RPMI7951 (cell line): ENCODE measurements around the gene TRMU. TPM values are rescaled to one million over a fixed set of nuclear protein-coding genes. Genes with fewer than 3 reads are reported as not detected.
A peak's percentile ranks its signal among the peaks of the same experiment; 100 is the strongest.

Experiments
- DNase-seq: peaks from one replicate; pipeline ENCODE4 v3.0.0-alpha.2; 2012; ENCODE audit warnings: low read depth
- total RNA-seq: library from RNA; depleted of rRNA; stranded (reverse); fragments of >200 nt; shearing (Covaris generic); gene quantifications from 2 replicates; pipeline ENCODE4 v1.2.3, GENCODE V29; 2014

The TRMU gene
- total RNA-seq, 1 experiment from 2014 or later = 30.3 TPM

DNA sequence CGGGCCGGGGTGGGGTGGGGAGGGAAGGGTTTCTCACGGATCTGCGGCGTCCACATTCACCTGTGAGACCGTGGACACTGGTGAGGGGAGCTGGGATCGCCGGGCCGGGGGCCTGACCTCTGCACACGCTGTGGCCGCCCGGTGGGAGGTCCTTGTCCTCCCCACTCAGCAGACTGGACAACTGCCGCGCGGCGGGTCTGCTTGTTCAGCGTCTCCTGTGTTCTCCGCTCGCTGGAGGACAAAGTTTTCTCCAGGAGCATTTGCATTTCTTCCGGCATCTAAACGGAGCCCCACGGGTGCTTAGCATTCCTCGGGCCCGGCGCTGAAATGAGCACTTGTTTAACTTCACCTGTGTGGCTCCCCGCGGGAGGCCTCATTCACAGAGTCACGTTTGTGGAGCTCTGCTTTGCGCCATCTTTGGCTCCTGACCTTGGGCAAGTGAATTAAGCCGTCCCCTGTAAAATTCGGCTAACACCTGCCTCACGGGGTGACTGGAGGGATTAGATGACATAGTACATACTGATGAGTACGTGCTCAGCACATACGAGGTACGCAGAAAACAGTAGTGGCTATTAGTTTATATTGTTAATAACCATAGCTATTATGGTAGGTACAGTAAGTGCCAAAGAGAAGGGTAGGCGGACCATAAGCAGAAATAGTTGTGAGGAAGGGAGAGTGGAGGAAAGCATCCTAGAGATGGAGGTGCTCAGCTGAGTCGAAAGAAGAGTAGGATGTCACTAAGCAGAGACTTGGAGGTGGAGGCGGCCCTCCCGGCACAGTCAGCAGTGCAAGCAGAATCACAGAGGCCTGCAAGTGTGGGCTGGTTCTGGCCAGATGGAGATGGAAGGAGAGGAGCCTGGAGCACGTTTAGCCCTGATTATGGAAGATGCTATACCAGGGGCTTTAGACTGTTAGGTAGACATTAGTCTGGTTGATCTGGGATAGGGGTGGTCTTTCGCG is 885 bp downstream of the TRMU start:
- DNase-seq = peak; percentile 28

DNA sequence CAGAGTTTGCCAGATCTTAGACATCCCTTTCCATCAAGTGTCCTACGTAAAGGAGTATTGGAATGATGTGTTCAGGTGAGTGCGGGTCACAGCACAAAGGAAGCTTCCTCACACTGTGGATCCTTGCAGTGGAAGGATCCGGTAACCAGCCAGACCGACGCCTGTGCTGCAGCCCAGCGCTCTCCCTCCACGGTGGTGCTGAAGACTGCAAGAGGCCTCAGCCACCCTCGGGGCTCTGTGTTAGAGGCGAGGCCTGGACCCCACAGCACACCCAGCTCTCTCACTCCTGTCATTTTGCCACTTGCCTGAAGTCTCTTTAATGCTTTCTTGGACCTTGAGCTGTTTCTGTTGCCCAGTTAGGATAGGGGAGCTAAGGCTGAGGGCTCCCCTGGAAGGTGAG is 2.4 kb downstream of the TRMU start:
- DNase-seq = no peak

DNA sequence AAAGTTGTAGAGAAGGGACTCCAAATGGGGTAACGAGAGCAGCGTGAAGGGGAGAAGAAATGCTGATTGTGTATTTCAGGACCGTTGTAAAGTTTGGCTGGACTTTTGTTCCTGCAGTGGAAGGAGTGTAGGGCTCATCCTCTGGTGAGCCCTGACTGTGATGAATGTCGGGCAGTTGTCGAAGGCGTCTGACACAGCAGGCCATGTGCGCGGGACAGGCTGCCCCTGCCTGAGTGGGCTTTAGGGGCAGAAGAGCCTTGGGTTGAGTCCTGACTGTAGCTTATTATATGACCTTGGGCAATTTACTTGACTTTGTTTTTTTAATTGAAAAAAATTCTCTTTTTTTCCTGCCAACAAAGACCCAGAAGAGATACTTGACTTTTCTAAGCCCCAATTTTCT is 3.1 kb downstream of the TRMU start:
- DNase-seq = no peak

DNA sequence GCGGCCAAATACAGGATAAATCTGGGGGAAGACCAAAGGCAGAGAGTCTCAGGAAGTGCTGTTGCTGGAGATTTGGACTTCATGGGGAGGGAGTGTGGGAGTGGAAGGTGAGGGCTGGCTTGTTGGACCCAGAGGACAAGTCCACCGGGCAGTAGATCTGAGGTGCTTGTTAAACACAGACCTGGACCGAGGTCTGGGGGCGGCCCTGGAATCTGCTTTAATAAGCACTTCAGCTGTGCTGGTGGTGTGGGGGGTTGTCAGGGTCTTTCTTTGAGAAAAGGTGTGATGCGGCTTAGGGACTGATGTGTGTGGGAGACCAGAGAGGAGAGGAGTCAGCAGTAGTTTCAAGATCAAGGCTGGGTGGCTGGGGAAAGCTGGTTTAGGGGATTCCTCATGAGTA is 4.4 kb downstream of the TRMU start:
- DNase-seq = no peak

DNA sequence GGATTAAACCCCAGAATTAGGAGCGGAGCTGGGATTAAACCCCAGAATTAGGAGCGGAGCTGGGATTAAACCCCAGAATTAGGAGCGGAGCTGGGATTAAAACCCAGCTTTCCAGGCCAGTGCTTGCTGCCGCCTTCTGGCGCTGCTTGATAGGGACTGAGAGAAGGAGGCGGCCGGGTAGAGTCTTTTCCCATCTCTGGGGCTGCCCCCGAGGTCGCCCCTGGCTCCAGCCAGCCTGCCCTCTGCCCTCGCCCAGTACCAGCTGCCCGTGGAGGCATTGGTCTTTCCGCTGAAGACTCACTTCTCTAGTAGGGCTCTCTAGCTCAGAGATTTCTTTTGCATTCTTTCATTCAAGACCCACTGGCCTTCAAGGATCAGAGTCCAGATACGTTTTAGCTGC is 5.2 kb downstream of the TRMU start:
- no peak for DNase-seq

DNA sequence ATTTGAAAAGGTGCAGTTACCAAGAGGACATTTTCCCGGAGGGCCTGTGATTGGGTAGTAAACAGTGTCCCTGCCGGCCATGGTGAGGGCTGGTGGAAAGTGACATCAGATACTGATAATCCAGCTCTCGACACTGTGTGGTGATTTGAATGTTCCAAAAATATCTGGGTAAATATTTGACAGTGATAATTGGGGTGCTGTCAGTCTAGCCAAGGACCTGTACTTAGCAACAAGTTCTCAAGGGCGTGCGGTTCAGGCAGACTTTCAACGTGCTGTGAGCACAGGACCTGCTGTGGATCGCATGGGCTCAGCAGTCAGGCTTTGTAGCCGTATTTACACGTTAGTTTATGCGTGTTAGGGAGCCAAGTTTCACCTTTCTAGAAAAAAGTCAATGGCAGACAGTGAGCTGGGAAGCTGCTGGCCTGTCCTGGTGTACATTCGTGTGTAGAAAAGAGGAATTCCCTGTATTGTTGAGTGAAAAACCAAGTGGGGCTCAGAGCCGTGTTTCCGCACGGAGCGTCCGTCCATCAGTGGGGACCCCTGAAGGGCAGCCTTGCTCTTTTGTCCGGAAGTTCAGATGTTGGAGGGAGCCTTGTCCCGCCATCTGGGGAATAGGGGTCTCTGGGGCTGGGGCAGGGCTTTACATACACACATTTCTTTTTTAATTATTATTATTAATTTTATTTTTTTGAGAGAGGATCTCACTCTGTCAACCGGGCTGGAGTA is 11.3 kb downstream of the TRMU start:
- no peak for DNase-seq

DNA sequence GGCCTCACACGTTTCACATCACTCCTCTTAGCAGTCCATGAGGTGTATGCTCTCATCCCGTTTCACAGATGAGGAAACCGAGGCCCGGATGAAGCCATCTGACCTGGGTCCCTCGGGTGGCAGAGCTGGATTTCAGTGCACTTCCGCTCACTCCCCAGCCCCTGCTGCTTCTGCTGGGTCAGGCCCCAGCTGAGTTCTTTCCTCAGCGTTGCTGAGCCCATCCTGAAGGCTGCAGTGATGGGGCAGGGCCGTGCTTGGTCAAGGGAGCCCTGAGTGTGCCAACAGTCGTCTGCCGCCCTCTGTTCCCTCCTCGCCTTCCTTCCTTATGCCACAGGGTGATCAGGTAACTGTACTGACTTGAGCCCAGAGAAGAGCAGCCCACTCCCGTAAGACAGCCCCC is 12.1 kb downstream of the TRMU start:
- no peak for DNase-seq

DNA sequence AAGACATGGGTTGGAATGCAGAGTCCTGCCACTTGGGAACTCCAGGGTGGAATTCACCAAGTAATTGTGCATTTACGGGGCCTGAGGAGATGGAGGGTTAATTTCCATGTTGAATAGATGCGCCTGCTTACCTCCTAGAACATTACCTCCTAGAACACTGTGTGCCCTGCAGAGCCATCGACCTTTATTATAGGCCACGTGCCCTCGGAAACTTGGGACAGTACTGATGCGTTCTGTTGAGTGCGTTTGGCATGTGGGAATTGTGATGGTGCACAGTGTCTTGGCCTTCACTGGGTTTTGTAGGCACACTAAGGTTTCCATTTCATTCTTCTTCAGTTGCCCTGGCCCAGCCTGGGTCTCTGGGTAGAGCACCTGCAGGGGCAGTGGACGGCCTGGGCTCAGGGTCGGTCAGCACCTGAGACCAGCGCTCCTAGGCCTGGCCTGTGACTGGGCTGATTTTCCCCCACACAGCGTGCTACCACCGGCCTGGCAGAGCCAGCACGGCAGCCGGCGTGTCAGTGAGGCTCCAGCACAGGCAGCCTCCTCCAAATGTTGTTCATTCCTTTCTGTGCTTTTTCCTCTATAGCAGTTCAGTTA is 12.7 kb downstream of the TRMU start:
- DNase-seq = no peak

DNA sequence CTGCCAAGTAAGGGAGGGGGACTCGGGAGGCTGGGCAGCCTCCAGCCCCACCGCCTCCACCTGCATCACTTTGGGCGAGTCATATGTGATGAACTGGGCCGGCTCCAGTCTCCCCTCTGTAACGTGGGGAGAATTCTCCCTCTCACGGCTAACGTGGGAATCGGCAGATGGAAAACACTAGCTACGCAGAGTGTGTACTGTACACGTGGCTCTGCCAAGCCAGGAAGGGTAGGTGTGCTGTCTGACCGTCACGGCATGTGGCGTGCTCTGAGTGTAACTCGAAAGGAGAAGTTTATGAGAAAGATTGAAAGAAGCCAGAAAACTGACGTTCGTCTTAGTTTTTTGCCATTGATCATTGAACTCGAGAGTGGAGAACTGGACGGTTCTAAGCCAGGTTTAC is 13.7 kb downstream of the TRMU start:
- no peak for DNase-seq

DNA sequence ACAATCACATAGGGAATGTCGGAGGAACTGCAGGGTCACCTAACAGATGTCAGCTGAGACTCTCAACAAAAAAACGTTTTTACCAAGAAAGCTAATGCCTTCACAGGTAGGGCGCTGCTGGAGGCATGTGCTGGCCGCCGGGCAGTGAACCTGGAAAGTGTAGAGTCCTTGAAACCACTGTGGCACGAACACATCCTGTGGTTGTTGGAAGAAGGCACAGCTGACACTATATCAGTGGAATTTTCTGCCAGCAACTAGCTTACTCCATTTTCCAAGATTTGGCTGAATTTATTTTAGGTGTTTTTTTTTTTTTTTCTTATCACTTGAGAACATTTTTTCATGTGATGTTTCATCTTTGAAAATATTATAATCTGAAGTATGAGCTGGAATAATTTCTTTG is 14.2 kb downstream of the TRMU start:
- no peak for DNase-seq

DNA sequence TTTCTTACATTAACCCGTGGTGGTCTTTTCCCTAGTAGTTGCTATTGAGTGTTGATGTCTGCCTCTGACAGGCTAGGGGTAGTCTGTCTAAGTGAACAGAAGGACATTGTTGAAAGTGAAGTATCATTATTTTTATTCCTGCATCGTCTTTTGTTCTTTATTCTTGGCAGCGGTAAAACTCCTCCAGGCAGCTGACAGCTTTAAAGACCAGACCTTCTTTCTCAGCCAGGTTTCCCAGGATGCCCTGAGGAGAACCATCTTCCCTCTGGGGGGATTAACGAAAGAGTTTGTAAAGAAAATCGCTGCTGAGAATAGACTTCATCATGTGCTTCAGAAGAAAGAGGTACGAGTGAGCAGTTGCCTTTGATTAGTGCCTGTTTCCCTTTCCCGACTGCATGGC is 14.6 kb downstream of the TRMU start:
- DNase-seq = no peak

DNA sequence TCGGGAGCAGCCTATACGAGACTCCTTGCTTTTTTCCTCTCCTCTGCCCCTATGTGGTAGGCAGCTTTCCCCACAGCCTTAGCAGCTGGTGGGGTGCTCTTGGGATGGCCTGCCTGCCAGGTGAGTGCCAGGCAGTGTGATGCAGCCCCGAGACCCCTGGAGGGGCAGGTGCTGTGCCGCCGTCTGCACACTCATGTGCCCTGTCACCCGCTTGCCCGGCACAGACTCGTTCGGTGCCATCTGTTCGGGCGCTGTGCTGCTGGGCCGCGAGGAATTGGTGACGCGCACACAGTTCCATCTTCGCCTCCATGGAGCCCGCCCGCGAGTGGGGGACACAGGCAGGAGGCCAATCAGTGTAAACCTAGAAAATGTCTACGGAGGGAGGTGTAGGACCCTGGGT is 15.1 kb downstream of the TRMU start:
- DNase-seq = no peak

DNA sequence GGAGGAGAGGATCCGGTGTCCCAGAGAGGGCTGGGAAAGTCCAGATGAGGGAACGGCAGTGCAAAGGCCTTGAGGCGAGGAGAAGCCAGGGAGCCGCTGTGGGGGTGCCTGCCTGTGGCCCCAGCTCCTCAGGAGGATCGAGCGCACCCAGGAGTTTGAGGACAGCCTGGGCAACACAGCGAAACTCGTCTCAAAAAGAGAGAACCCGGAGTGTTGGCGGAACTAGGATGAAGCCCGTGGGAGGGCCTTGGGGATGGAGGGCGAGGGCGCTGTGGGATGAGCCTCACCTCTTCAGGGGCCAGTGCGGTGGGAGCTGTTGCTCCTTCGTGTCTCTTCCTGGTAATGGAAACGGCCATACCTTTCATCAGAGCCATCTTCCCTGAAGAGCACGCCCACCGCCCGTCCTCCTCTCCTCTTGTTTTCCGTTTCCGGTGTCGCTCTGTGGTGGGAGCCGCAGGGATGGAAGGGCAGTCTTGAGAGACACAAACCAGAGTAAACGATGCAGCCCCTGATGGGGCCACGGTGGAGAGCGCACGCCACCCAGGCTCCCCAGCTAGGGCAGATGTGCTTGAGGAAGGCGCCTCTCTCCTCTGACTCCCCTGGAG is 15.7 kb downstream of the TRMU start:
- no peak for DNase-seq

DNA sequence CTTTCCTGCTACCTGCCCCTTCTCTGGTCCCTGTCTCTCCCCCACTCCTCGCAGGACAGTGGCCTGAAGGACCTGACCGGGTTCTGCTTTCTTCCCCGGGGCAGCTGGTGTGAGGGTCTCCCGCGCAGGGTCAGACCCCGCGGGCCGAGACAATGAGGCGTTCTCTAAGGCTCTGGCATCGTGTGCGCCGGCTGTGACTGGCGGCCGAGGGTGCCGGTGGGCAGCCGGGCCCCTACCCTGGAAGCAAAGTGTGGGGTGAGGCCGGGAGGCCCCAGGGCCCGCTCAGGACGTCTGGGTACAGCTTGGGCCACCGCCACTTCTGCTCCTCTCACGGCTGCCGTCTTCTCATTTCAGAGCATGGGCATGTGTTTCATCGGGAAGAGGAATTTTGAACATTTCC is 16.3 kb downstream of the TRMU start:
- DNase-seq = no peak

DNA sequence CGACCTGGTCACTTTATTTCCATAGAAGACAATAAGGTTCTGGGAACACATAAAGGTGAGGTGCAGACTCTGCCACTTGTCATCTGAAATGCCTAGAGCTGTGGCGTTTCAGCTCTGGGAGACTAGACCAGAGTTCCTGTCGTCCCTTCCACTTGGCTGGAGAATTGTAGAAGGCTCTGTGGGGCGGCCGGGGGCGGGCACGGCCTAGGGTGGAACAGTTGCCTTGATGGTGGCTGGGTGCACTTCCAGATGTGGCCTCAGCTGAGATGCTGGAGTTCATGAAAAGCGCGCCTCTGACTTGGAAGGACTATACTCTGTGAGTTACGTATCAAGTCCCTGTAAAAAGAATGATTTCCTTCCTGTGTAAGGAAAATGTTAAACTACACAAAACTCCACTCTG is 16.8 kb downstream of the TRMU start:
- DNase-seq = no peak

DNA sequence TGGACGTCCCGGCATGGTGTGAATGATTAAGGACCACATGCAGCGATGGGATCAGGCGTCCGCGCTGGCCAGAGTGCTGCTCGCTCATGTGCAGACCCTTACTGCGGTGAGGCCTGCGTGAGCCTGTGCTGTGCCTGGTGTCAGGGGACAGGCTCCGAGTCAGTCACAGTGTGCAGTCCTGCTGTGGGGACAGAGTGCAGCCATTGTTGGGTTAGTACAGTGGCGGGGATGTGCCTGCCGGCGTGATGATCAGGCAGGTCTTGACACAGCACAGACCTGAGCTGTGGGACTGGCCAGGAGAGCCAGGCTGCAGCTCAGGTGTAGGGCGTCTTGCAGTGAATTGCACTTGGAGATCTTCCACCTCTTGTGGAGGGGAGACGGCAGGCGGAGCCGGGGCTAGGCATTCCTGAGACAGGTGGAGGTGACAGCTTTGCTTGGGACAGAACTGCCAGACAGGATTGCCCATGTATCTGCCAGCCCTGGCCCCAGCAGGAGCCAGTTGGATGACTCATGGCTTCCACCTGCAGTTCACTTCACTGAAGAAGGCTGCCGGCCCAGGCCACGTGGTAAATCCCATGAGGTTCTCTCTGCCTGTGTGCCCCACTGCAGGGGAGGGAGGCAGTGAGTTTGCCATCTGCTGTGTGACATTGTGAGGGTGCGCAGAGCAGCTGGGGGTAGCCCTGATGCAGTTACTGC is 17.3 kb downstream of the TRMU start:
- DNase-seq = peak; percentile 37

DNA sequence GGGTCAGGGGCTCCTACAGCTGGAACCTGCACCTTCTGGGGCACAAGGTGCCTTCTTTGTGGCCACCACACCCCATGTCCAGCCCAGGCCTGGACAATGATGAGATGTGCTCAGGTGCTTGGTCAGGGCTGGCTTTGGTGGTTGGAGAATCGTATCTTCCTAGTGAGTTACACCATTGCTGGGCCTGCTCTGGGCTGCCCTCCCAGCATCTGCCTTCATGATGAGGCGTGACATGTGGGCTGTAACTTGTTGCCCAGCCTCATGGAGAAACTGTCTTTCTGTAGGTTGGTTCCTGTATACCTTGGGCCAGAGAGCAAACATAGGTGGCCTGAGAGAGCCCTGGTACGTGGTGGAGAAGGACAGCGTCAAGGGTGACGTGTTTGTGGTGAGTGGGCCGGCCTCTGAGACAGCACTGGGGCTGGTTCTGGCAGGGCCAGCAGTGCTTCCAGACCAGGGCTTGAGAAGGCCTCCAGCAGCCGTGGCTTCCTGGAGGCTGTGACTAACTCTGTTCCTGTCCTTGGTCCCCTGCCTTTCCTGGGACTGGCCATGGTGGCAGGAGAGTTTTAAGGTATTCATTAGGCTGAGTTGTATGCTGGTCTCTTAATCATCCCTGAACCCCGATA is 18.1 kb downstream of the TRMU start:
- DNase-seq = no peak

DNA sequence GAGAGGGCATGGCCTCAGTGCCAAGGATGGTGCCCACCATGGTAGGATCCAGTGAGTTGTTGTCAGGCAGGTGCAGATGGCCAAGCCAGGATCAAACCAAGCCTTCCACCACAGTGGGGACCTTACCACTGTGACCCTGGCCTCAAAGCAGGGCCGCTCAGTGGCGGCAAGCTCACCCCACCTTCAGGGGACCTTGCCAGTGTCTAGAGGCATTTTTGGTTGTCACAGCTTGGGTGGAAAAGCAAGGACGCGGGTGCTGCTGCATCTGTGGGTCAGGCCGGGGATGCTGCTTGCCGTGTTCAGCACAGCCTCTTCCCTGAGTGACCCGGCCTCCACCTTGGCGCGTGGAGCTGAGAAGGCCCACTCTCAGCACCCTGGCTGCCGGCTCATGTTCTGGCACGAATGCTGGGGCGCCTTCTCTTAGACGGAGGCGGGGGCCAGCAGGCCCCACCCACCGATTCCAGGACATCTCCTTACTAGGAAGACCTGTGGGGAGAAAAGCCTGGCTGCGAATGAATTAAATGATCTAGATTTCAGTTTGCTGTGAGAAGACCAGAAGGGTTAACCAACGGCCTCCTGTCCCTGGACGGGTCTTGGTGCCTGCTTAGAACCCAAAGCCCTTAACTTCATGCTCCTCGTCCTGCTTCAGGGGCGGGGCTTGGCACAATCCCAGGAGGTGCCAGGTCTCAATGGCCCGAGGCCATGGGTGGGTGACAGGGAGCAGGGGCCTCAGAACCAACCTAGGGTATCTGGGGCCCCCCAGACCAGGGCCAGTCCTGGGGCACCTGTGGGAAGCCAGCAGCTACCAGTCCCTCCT is 18.9 kb downstream of the TRMU start:
- no peak for DNase-seq

DNA sequence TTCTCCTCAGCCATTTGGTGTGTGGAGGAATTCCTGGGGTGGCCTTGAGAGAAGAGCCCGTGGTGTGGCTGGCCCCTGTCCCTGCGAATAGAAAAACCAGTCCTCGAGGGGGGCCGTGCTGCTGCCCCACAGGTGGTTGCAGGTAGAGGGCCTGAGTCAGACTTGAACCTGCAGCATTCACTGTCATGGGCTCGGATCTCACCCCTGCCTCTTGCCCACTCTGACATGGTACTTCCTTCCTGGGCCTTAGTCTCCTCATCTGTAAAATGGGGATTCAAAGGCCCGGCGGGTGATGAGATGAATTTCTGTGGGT is 19.4 kb downstream of the TRMU start:
- no peak for DNase-seq

DNA sequence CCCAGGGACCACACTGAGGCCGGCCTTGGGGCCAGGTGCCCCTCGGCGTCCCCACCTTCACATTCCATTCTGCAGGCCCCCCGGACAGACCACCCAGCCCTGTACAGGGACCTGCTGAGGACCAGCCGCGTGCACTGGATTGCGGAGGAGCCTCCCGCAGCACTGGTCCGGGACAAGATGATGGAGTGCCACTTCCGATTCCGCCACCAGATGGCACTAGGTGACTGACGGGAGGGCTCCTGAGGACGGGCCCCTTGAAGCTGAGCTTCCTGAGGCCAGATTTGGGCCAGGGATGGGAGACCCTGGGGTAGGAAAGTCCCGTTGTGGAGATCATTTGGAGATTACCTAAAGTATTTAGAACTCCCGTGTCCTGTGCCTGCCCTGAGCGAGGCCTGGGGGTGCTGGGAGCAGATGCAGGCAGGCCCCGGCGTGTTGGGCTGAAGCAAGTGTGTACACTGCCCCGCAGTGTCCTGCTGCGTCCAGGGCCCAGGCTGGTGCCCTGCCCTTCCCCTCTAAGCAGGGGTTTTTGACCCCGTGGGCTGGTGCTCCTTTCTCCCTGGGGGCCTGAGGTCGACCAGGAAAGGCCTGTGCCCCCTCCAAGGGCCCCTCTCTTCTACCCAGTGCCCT is 20.0 kb downstream of the TRMU start:
- DNase-seq = peak; percentile 45
